KMS-11 (cell line): ENCODE measurements around the gene SLC25A48.

ENCODE experiments used
- H2AFZ ChIP-seq: fragments of 200-600 bp; sonication (generic); 2 replicates; pipeline ENCODE4 v1.6.1; 2016; ENCODE audit warnings: antibody characterized with exemption, mixed run types, low read depth
- H3K27ac ChIP-seq: fragments of 200-600 bp; sonication (generic); 2 replicates; pipeline ENCODE4 v1.6.1; 2016; ENCODE audit warnings: mild to moderate bottlenecking, mixed run types
- H3K27me3 ChIP-seq: fragments of 200-600 bp; sonication (generic); 2 replicates; pipeline ENCODE4 v1.6.1; 2017; ENCODE audit warnings: mild to moderate bottlenecking, low read depth, mixed run types, moderate library complexity; ENCODE audit not compliant: insufficient read depth
- H3K36me3 ChIP-seq: fragments of 200-600 bp; sonication (generic); 2 replicates; pipeline ENCODE4 v1.6.1; 2017; ENCODE audit warnings: mild to moderate bottlenecking, mixed run types; ENCODE audit not compliant: insufficient read depth
- H3K4me1 ChIP-seq: fragments of 200-600 bp; sonication (generic); 2 replicates; pipeline ENCODE4 v1.6.1; 2016; ENCODE audit warnings: mild to moderate bottlenecking, low read depth, mixed run types; ENCODE audit not compliant: poor library complexity, severe bottlenecking
- H3K4me2 ChIP-seq: fragments of 200-600 bp; sonication (generic); 2 replicates; pipeline ENCODE4 v1.7.0; 2016; ENCODE audit warnings: mild to moderate bottlenecking, mixed run types
- H3K4me3 ChIP-seq: fragments of 200-600 bp; sonication (generic); IDR thresholded peaks from 2 replicates; pipeline ENCODE4 v1.6.1; 2017; ENCODE audit warnings: low read depth, low read length, mixed read lengths; ENCODE audit not compliant: insufficient read depth
- H3K79me2 ChIP-seq: fragments of 200-600 bp; sonication (generic); 2 replicates; pipeline ENCODE4 v1.6.1; 2016; ENCODE audit warnings: low read depth, mixed run types; ENCODE audit not compliant: insufficient read depth
- H3K9ac ChIP-seq: fragments of 200-600 bp; sonication (generic); 2 replicates; pipeline ENCODE4 v1.6.1; 2016; ENCODE audit warnings: mild to moderate bottlenecking, mixed run types
- H4K20me1 ChIP-seq: fragments of 200-600 bp; sonication (generic); 2 replicates; pipeline ENCODE4 v1.6.1; 2016; ENCODE audit warnings: mild to moderate bottlenecking, mixed run types; ENCODE audit not compliant: insufficient read depth
- CTCF ChIP-seq: fragments of 200-600 bp; sonication (generic); conservative IDR thresholded peaks from 2 replicates; pipeline ENCODE4 v1.6.1; 2017; ENCODE audit warnings: low read depth, mild to moderate bottlenecking, antibody characterized with exemption, low read length, moderate library complexity, mixed read lengths

The SLC25A48 gene

GRCh38 chr5:135864503-135865435 is 30.3 kb downstream of the SLC25A48 start:
- no peak overlapping the region for H3K9ac ChIP-seq
- H3K27me3 ChIP-seq: no peaks in the 10 kb centered on the region
- no peak overlapping the region for H2AFZ ChIP-seq
- H3K4me1 ChIP-seq: no peaks in the 10 kb centered on the region
- TF ChIP-seq CTCF: no peak
- no peak overlapping the region for H3K27ac ChIP-seq
- H3K36me3 ChIP-seq: no peaks in the 10 kb centered on the region
- no peaks in the 10 kb centered on the region for H4K20me1 ChIP-seq
- H3K4me3 ChIP-seq: no peak overlapping the region
- no peaks in the 10 kb centered on the region for H3K79me2 ChIP-seq
- no peak overlapping the region for H3K4me2 ChIP-seq

GRCh38 chr5:135866016-135866415 is 31.6 kb downstream of the SLC25A48 start:
- Histone ChIP-seq H3K27ac (no peak overlapping the region), H2AFZ (no peak overlapping the region), H3K79me2 (no peaks in the 10 kb centered on the region), H3K36me3 (no peaks in the 10 kb centered on the region), H3K27me3 (no peaks in the 10 kb centered on the region), H3K4me1 (no peaks in the 10 kb centered on the region), H3K4me2 (no peak overlapping the region), H4K20me1 (no peaks in the 10 kb centered on the region), H3K9ac (no peak overlapping the region), H3K4me3 (no peak overlapping the region)
- no peak for TF ChIP-seq CTCF

- no peaks in the 10 kb centered on the region for H3K27me3 ChIP-seq
- no peak overlapping the region for H2AFZ ChIP-seq
- no peaks in the 10 kb centered on the region for H4K20me1 ChIP-seq
- H3K27ac ChIP-seq: no peak overlapping the region
- H3K36me3 ChIP-seq: no peaks in the 10 kb centered on the region
- no peaks in the 10 kb centered on the region for H3K4me1 ChIP-seq
- H3K79me2 ChIP-seq: no peaks in the 10 kb centered on the region
- no peak overlapping the region for H3K4me2 ChIP-seq
- no peak overlapping the region for H3K4me3 ChIP-seq
- H3K9ac ChIP-seq: no peak overlapping the region
- TF ChIP-seq CTCF: no peak
Measured at GRCh38 chr5:135867599-135867998, 33.1 kb downstream of the SLC25A48 start.

GRCh38 chr5:135868681-135869080 is 34.2 kb downstream of the SLC25A48 start:
- Histone ChIP-seq H3K79me2 (no peaks in the 10 kb centered on the region), H3K4me3 (no peak overlapping the region), H3K9ac (no peak overlapping the region), H3K36me3 (no peaks in the 10 kb centered on the region), H3K27ac (no peak overlapping the region), H3K27me3 (no peaks in the 10 kb centered on the region), H4K20me1 (no peaks in the 10 kb centered on the region), H3K4me1 (no peaks in the 10 kb centered on the region), H3K4me2 (no peak overlapping the region), H2AFZ (no peak overlapping the region)
- no peak for TF ChIP-seq CTCF
